Body of pancreas (tissue), 4 donors: ENCODE results near the gene ZSCAN10.

Experiments used
- CTCF ChIP-seq, 7 experiments: fragments of 450-650 bp in 4 of 7; fragments of 200-600 bp in 3 of 7; sonication (generic) in 3 of 7; IDR thresholded peaks; one replicate each; pipeline ENCODE4 v1.5.1; 2016 to 2019; ENCODE audit warnings: antibody characterized with exemption in 7 of 7
- POLR2A ChIP-seq, 3 donors: fragments of 450-650 bp; IDR thresholded peaks; one replicate each; pipeline ENCODE4 v1.6.1; 2016; ENCODE audit warnings: antibody characterized with exemption in 3 of 3, mild to moderate bottlenecking in 2 of 3

DNA sequence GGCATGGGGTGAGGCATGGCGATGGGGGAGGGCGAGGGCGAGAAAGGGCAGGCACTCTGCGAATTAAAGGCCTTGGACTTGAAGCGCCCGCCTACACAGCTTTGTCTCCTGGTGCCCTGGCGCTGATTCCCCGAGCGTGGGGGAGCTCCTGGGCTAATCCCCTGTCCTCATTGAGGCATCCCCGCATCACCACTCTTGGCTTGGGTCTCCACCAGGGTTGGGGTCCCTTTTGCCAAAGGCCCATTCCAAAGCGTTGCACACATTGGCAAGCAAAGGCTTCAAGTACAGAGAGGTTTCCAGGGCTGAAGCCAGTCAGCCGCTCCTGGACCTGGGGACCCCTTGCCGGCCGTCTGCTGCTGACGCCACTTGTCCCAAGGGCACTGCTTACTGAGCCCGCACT, 21.3 kb upstream of the ZSCAN10 start:
- TF ChIP-seq POLR2A (IDR thresholded peaks at IDR 0.05) (no peak), CTCF (IDR thresholded peaks at IDR 0.05) (no peak)
